Thyroid gland (tissue), 4 donors: ENCODE results near the gene PPP1R15A. TPM values are rescaled to one million over a fixed set of nuclear protein-coding genes. Genes with fewer than 3 reads are reported as not detected.

ENCODE experiments used
- DNase-seq, 2 donors: peaks; one replicate each; pipeline ENCODE4 v3.0.0-alpha.2; 2019
- H3K27ac ChIP-seq, 3 donors: fragments of 200-600 bp; sonication (generic); 1 replicate in 2 of 3; 2 replicates in 1 of 3; pipeline ENCODE4 v1.5.1; 2016 to 2019; ENCODE audit warnings: mild to moderate bottlenecking in 1 of 3, moderate library complexity in 1 of 3
- H3K27me3 ChIP-seq: fragments of 200-600 bp; sonication (generic); one replicate; pipeline ENCODE4 v1.5.1; 2019
- H3K36me3 ChIP-seq, 2 donors: fragments of 200-600 bp; sonication (generic); one replicate each; pipeline ENCODE4 v1.5.1; 2016 to 2019
- H3K4me1 ChIP-seq, 2 donors: fragments of 200-600 bp; sonication (generic); one replicate each; pipeline ENCODE4 v1.5.1; 2017 to 2019
- H3K4me3 ChIP-seq, 3 donors: fragments of 200-600 bp; sonication (generic); replicated peaks in 1 of 3; 1 replicate in 2 of 3; 2 replicates in 1 of 3; pipeline ENCODE4 v1.5.1; 2016; ENCODE audit warnings: mild to moderate bottlenecking in 1 of 3
- H3K9me3 ChIP-seq: fragments of 200-600 bp; sonication (generic); one replicate; pipeline ENCODE4 v1.5.1; 2017
- POLR2A ChIP-seq, 2 donors: fragments of 450-650 bp; IDR thresholded peaks; one replicate each; pipeline ENCODE4 v1.6.1; 2017; ENCODE audit warnings: antibody characterized with exemption in 2 of 2, mild to moderate bottlenecking in 2 of 2, moderate library complexity in 1 of 2
- WGBS, 2 donors: methylation state at CpG; one replicate each; pipeline ENCODE4 v1.1.5; 2017; 5-methylcytosine and 5-hydroxymethylcytosine counted together
- intact Hi-C: fragments of 100-400 bp; cut with DNase I; formaldehyde crosslinking; loops from one replicate; pipeline ENCODE4 v1.15.1; 2023
- total RNA-seq, 4 donors: library from RNA; depleted of rRNA; stranded (reverse); fragments of >200 nt; gene quantifications; one replicate each; pipeline ENCODE4 v1.2.3, GENCODE V29; 2016
- TF ChIP-seq, protein P1 (sequence below), 6 experiments: fragments of 200-600 bp in 3 of 6; fragments of 450-650 bp in 3 of 6; sonication (generic) in 3 of 6; IDR thresholded peaks; one replicate each; pipeline ENCODE4 v1.5.1; 2016 to 2019; ENCODE audit warnings: antibody characterized with exemption in 6 of 6, mild to moderate bottlenecking in 2 of 6, inconsistent platforms in 1 of 6, moderate library complexity in 1 of 6

The PPP1R15A gene
- total RNA-seq, 4 donors from 2014 or later = 18.7 to 31.7 (median 24.2) TPM

DNA sequence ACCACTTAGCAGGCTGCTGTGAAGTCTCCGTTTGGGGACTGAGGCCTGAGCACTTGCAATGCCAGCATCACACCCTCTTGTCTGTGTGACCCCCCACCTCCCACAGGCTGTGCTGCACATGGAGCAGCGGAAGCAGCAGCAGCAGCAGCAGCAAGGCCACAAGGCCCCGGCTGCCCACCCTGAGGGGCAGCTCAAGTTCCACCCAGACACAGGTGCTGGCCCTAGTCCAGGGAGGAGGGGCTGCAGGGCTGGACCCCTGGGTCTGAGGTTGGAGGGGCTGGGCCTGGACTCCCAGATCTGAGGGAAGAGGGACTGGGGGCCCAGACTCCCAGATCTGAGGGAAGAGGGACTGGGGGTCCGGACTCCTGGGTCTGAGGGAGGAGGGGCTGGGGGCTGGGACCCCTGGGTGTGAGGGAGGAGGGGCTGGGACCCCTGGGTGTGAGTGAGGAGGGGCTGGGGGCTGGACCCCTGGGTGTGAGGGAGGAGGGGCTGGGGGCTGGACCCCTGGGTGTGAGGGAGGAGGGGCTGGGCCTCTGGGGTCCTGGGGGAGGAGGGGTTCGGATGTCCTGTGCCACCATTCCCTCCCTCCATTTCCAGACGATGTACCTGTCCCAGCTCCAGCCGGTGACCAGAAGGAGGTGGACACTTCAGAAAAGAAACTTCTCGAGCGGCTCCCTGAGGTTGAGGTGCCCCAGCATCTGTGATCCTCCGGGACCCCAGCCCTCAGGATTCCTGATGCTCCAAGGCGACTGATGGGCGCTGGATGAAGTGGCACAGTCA lies 49.7 kb downstream of the PPP1R15A start:
- H3K27ac ChIP-seq = no peak overlapping the region
- H3K4me3 ChIP-seq = no peak overlapping the region
- H3K36me3 ChIP-seq = peaks cover 28 to 33% of the 10 kb centered on the region in 2 donors
- DNase-seq = no peak
- intact Hi-C loops = no loop called here
- no peaks in the 10 kb centered on the region for H3K27me3 ChIP-seq
- TF ChIP-seq, protein P1, sequence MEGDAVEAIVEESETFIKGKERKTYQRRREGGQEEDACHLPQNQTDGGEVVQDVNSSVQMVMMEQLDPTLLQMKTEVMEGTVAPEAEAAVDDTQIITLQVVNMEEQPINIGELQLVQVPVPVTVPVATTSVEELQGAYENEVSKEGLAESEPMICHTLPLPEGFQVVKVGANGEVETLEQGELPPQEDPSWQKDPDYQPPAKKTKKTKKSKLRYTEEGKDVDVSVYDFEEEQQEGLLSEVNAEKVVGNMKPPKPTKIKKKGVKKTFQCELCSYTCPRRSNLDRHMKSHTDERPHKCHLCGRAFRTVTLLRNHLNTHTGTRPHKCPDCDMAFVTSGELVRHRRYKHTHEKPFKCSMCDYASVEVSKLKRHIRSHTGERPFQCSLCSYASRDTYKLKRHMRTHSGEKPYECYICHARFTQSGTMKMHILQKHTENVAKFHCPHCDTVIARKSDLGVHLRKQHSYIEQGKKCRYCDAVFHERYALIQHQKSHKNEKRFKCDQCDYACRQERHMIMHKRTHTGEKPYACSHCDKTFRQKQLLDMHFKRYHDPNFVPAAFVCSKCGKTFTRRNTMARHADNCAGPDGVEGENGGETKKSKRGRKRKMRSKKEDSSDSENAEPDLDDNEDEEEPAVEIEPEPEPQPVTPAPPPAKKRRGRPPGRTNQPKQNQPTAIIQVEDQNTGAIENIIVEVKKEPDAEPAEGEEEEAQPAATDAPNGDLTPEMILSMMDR (IDR thresholded peaks at IDR 0.05) = no peak
- no peak for TF ChIP-seq POLR2A (IDR thresholded peaks at IDR 0.05)
- H3K9me3 ChIP-seq = no peaks in the 10 kb centered on the region
- 81 to 91% methylated on average over 8 to 11 of the region's 12 CpGs for WGBS, 2 donors
- no peaks in the 10 kb centered on the region for H3K4me1 ChIP-seq

- intact Hi-C loops = no loop called here
- Histone ChIP-seq H3K36me3 (peaks cover 28 to 32% of the 10 kb centered on the region in 2 donors), H3K9me3 (no peaks in the 10 kb centered on the region)
These were observed 50.6 kb downstream of the PPP1R15A start for GRCh38 chr19:48922548-48923490.

GRCh38 chr19:48925240-48925843 lies 53.1 kb downstream of the PPP1R15A start:
- DNase-seq = no peak
- no peak overlapping the region for H3K27ac ChIP-seq
- peaks cover 12 to 18% of the 10 kb centered on the region in 2 donors for H3K36me3 ChIP-seq
- TF ChIP-seq, protein P1 (IDR thresholded peaks at IDR 0.05) = no peak
- TF ChIP-seq POLR2A (IDR thresholded peaks at IDR 0.05) = no peak
- intact Hi-C loops = no loop called here
- no peak overlapping the region for H3K4me3 ChIP-seq
- H3K9me3 ChIP-seq = no peaks in the 10 kb centered on the region
- H3K4me1 ChIP-seq = no peaks in the 10 kb centered on the region
- WGBS, 2 donors = 81 to 85% methylated on average over 11 of the region's 11 CpGs
- H3K27me3 ChIP-seq = no peaks in the 10 kb centered on the region

More at GRCh38 chr19:48922548-48923490, 50.6 kb downstream of the PPP1R15A start:
- H3K27me3 ChIP-seq = no peaks in the 10 kb centered on the region
- no peak overlapping the region for H3K27ac ChIP-seq
- no peak for DNase-seq
- no peak overlapping the region for H3K4me3 ChIP-seq
- no peaks in the 10 kb centered on the region for H3K4me1 ChIP-seq
- TF ChIP-seq, protein P1 (IDR thresholded peaks at IDR 0.05) = no peak
- TF ChIP-seq POLR2A (IDR thresholded peaks at IDR 0.05) = no peak
- 85 to 87% methylated on average over 13 to 18 of the region's 18 CpGs for WGBS, 2 donors

Other genes starting within 250 kb of the PPP1R15A start
- 10 to 100 TPM; 18.9 to 32.8 (median 25.1) TPM for gene DBP, start 235.0 kb upstream of the PPP1R15A start, total RNA-seq
- 10 to 100 TPM in 1 of 4 donors, 1 to 10 TPM in 3; 4.6 to 13.4 (median 6.3) TPM for gene CA11, start 226.2 kb upstream of the PPP1R15A start, total RNA-seq
- gene NTN5, start 199.4 kb upstream of the PPP1R15A start, total RNA-seq = 1 to 10 TPM in 1 of 4 donors, under 1 TPM in 2, not detected in 1; 0.45 to 1.2 (median 0.78) TPM
- gene FUT2, start 176.4 kb upstream of the PPP1R15A start, total RNA-seq = 1 to 10 TPM in 1 of 4 donors, under 1 TPM in 1, not detected in 2; 0.27 to 1.3 TPM
- gene MAMSTR, start 152.7 kb upstream of the PPP1R15A start, total RNA-seq = under 1 TPM in 3 of 4 donors, not detected in 1; 0.29 to 0.67 (median 0.54) TPM
- 10 to 100 TPM in 2 of 4 donors, 1 to 10 TPM in 2; 9.7 to 25.8 (median 14.0) TPM for gene RASIP1, start 131.8 kb upstream of the PPP1R15A start, total RNA-seq
- 1 to 10 TPM in 2 of 4 donors, not detected in 2; 1.1 TPM for gene IZUMO1, start 125.5 kb upstream of the PPP1R15A start, total RNA-seq
- gene FUT1, start 119.8 kb upstream of the PPP1R15A start, total RNA-seq = 1 to 10 TPM; 1.7 to 3.0 (median 2.0) TPM
- gene FGF21, start 116.9 kb upstream of the PPP1R15A start, total RNA-seq = not detected
- 10 to 100 TPM; 35.4 to 52.8 (median 45.9) TPM for gene BCAT2, start 61.4 kb upstream of the PPP1R15A start, total RNA-seq
- 10 to 100 TPM; 11.9 to 46.8 (median 22.2) TPM for gene HSD17B14, start 35.9 kb upstream of the PPP1R15A start, total RNA-seq
- 10 to 100 TPM; 15.2 to 21.8 (median 19.0) TPM for gene PLEKHA4, start 3.8 kb upstream of the PPP1R15A start, total RNA-seq
- under 1 TPM in 1 of 4 donors, not detected in 3; 0.27 TPM for gene TULP2, start 26.3 kb downstream of the PPP1R15A start, total RNA-seq
- 100 to 1,000 TPM; 267 to 424 (median 371) TPM for gene NUCB1, start 27.9 kb downstream of the PPP1R15A start, total RNA-seq
- gene DHDH, start 61.3 kb downstream of the PPP1R15A start, total RNA-seq = not detected
- 10 to 100 TPM; 28.2 to 74.4 (median 41.2) TPM for gene BAX, start 82.5 kb downstream of the PPP1R15A start, total RNA-seq
- over 10,000 TPM in 1 of 4 donors, 1,000 to 10,000 TPM in 3; 5,748 to 12,335 (median 7,175) TPM for gene FTL, start 92.9 kb downstream of the PPP1R15A start, total RNA-seq
- gene GYS1, start 120.9 kb downstream of the PPP1R15A start, total RNA-seq = 10 to 100 TPM; 17.9 to 33.2 (median 23.9) TPM
- gene RUVBL2, start 121.5 kb downstream of the PPP1R15A start, total RNA-seq = 100 to 1,000 TPM in 3 of 4 donors, 10 to 100 TPM in 1; 80.5 to 131 (median 118) TPM
- not detected for gene LHB, start 144.7 kb downstream of the PPP1R15A start, total RNA-seq
- not detected for gene CGB3, start 151.9 kb downstream of the PPP1R15A start, total RNA-seq
- not detected for gene CGB2, start 159.5 kb downstream of the PPP1R15A start, total RNA-seq
- not detected for gene CGB1, start 164.5 kb downstream of the PPP1R15A start, total RNA-seq
- under 1 TPM in 1 of 4 donors, not detected in 3; 0.56 TPM for gene CGB5, start 171.4 kb downstream of the PPP1R15A start, total RNA-seq
- not detected for gene CGB8, start 176.7 kb downstream of the PPP1R15A start, total RNA-seq
- gene CGB7, start 185.3 kb downstream of the PPP1R15A start, total RNA-seq = not detected
- gene NTF4, start 192.4 kb downstream of the PPP1R15A start, total RNA-seq = under 1 TPM in 1 of 4 donors, not detected in 3; 0.33 TPM
- gene KCNA7, start 200.3 kb downstream of the PPP1R15A start, total RNA-seq = not detected
- gene SNRNP70, start 213.0 kb downstream of the PPP1R15A start, total RNA-seq = 100 to 1,000 TPM; 253 to 388 (median 305) TPM
- 10 to 100 TPM; 10.5 to 17.7 (median 13.8) TPM for gene LIN7B, start 241.9 kb downstream of the PPP1R15A start, total RNA-seq
- gene C19orf73, start 246.7 kb downstream of the PPP1R15A start, total RNA-seq = 10 to 100 TPM in 1 of 4 donors, 1 to 10 TPM in 3; 1.7 to 13.4 (median 6.1) TPM
- gene PPFIA3, start 247.1 kb downstream of the PPP1R15A start, total RNA-seq = 1 to 10 TPM; 4.6 to 7.4 (median 5.3) TPM